Stimulated activated CD8-positive, alpha-beta memory T cell treated with anti-CD3 and anti-CD28 coated beads, Interleukin-12 subunit alpha, Interleukin-12 subunit beta, amount 100 ng/mL, for 24 hours (primary cell): Measurements from ENCODE around the gene RTCA.
"Not testable (repeated sequence)": the region's sequence is repeated elsewhere in the genome, so short reads cannot be mapped to it uniquely, and the experiment has no call there.

Experiments
- DNase-seq: peaks from one replicate; pipeline ENCODE4 v3.0.0-alpha.2; 2020; ENCODE audit errors: extremely low read depth

Gene RTCA

DNA sequence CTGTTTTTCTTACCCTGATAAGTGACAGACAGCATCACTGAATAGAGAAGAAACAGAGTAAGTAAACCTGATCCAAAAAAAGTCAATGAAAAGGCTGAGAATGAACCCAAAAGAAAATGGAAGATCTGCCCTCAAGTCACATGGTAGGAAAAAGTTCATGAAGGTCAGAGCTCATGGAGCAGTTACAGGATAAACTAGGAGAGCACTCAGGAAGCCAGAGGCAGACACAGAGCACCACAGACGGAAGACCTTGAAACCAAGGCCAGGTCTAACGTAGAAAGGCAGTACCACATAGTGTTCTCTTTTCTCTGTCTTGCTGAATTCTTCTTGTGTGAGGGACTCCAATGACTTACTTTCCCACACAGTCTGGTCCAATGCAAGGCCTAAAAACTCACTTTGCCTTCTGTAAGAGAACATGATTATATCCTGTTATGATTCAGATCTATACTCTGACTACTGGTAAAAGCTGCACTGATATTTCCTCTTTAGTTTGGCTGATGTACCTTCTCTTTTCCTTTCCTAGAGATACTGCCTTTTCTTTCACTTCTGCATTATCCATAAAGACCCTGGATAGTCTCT, 40.8 kb downstream of the RTCA start:
- no peak for DNase-seq

DNA sequence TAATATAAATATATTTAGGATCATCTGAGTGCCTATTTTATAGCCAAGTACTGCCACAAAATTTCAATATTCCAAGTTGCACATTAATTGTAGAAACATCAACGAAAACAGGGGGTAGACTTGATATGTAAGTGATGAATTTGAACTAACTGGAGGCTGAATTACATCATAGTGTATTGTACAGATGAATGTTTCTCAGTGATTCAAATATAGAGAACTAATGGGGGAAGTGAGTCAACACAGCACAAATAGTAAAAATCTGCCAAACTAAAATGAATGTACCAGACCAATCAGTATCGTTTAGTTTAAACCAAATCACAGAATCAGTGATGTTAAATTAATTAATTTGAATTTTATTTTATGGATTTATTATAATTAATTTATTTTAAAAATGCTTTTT, 42.8 kb downstream of the RTCA start:
- DNase-seq: no peak

DNA sequence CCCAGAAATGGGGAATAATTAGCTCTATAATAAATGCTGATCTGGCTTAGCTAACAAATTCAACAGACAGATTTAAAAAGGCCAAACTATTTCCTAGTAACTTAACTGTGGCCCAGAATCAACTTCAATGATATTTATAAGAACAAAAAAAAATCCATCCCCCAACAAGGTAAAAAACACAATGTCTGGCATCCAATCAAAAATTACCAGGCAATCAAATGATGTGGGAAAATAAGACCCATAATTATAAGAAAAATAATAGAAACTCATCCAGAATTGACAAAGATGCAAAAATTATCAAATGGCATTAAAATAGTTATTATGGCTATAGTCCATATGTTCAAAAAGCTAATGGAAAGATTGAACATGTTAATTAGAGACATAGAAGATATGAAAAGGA, 43.8 kb downstream of the RTCA start:
- no peak for DNase-seq

DNA sequence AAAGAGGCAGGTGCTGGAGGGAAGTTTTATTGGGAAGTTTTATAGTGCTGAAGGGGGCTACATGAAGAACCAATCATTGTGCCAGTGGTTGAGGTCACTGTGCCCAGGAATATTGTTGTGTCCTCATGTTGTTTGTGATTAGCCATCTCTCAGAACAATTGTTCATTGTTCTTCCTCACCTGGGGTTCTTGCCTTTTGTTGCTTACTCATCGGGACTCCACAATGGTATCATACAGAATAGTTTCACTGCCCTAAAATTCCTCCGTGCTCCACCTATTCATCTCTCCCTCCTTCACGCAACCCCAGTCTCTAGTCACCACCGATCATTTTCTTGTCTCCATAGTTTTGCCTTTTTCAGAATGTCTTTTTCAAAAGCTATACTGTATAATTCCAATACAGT, 47.4 kb downstream of the RTCA start:
- no peak for DNase-seq

DNA sequence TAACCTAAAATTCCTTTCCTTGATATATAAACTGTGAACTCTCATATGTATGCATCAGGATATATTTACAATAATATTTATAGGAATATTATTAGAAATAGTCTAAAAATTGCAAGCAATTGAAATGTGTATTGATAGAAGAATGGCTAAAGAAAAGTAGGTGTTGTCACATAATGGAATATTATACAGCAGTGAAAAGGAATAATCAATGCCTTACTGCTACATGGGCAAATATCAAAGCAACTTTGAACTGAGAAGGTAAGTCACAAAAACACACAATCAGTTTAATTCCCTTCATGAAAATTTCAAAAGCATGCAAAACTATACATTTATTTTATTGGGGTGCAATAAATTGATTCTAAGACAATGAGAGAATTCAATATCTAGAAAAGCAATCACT, 50.6 kb downstream of the RTCA start:
- no peak for DNase-seq

DNA sequence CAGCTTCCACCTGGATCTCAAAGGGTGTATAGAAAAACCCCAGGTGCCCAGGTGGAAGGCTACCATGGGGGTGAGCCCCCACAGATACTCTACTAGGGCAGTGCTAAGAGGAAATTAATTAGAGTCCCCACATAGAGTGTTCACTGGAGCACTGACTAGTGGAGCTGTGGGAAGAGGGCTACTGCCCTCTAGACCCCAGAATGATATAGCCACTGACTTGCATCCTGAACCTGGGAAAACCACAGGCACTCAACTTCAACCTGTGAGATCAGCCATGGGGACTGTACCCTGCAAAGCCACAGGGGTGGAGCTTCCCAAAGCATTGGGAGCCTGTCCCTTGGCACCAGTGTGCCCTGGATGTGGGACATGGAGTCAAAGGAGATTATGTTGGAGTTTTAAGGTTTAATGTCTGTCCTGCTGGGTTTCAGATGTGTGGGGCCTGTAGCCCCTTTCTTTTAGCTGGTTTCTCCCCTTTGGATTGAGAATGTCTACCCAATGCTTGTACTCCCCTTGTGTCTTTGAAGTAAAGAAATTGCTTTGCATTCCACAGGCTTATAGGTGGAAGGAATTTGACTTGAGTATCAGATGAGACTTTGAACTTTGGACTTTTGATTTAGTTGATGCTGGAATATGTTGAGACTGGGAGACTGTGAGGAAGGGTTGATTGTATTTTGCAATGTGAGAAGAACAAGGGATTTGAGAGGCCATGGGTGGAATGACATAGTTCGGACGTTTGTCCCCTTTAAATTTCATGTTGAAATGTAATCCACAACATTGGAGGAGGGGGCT, 54.5 kb downstream of the RTCA start:
- no peak for DNase-seq

DNA sequence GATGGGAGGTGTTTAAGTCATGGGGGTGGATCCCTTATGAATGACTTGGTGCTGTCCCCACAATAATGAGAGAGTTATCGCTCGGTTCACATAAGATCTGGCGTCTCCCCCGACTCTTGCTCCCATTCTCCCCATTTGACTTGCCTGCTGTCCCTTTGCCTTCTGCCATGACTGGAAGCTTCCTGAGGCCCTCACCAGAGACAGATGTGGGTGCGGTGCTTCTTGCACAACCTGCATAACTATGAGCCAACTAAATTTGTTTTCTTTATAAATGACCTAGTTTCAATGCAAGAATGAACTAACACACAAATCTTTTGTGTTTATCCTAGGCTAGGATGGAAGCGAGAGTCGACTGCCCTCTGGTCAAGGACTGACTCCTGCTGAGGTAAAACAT, 55.1 kb downstream of the RTCA start:
- DNase-seq: no peak

DNA sequence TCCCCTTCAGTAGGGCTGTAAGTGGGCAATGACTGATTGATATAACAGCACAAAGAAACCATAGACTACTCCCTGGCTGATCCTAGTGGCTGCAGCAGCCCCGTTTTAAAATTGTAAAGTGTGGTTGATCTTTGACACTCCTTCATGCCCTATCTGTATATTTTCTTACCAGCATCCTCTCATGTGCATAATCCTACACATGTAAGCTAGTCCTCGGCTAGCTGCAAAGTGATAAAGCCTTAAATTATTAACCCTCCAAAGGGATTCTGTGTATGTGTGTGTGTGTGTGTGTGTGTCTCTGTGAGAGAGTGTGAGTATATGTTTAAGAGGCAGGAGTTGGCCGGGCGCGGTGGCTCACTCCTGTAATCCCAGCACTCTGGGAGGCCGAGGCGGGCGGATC, 55.5 kb downstream of the RTCA start:
- DNase-seq: no peak

DNA sequence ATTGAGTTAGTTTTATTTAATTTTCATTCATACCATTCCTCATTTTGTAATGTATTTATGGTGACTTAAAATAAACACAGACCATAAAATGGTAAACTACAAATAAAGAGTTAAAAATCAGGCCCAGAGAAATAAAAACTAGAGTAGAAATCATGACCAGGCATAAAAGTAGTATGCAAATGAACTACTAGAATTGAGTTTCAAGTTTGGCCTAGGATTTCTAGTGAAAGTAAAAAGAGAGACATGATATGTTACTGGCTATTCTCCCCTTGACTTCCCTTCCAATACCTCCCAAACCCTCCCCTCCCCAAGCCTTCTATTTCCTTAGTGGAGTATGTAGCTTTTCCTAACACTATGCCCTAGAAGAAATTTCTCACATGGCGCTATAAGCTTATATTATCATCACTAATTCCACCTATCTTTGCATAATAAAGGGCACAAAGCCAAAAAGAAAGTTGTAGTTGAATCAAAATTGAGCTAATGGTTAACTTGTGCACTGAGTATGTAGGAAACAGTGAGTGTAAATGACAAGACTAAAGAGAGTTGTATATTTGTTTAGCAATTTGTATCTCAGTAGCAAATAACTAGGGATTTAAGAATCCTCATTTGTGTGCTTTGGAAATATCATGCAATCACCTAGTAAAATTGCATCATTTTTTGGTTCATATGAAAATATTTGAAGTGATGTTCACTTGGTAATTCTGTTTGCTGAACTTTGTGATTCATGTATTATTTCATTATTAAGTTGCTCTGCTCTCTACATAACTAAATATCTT, 56.6 kb downstream of the RTCA start:
- DNase-seq: no peak

DNA sequence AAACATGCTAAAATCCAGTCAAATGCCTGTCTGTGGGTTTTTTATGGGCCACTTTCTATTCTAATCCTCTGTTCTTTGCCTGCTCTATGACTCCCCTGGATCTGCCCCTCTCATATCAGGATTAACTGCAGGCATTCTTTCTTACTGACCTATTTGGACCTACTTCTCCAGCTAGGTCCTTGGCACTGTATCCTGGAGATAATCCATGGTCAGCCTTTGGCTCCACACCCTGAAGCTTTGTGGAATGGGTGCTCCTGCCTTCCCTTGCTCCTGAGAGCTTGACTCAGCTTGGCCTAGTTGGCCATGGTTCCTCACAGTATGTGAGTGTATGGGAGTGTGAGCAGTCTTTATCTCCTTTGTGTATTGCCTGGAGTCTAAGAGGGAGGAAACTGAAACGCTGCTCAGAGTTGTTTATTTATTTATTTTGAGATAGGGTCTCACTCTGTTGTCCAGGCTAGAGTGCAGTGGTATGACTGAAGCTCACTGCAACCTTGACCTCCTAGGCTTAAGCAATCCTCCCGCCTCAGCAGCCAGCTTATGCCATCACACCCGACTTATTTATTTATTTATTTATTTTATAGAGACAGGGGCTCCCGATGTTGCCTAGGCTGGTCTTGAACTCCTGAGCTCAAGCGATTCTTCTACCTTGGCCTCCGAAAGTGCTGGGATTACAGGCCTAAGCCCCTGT, 57.5 kb downstream of the RTCA start:
- no peak for DNase-seq

DNA sequence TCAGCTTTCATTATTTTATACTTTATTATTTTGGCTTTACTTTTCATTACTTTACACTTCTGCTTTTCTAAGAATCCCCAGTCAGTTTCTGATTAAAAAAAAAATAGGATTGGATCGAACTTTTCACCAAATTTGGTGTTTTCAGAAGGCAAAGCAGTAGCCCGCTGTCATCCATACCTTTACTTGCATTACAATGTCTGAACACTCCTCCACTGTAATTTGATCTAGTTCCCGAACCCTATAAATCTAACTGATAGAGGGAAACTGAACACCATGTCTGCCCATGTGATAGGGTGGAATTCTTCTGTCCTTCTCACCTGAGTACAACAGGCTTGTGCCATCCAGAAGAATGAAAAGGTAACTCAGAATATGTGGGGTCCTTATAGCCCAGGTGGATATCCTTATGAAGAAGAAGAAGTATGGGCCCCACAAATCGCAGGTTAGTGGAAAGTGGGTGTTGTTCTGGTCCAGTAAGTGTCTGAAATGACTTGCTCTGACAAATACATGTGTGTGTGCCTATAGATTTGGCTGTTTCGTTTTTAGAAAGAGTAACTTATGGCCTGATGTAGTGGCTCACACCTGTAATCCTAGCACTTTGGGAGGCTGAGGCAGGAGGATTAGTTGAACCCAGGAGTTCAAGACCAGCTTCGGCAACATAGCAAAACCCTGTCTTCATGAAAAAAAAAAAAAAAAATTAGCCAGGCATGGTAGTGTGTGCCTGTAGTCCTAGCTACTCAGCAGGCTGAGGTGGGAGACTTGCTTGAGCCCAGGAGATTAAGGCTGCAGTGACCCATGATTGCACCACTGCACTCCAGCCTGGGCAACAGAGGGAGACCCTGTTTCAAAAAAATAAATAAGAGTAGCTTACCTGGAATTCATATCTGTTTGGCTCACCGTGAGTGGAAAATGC, 59.7 kb downstream of the RTCA start:
- no peak for DNase-seq

DNA sequence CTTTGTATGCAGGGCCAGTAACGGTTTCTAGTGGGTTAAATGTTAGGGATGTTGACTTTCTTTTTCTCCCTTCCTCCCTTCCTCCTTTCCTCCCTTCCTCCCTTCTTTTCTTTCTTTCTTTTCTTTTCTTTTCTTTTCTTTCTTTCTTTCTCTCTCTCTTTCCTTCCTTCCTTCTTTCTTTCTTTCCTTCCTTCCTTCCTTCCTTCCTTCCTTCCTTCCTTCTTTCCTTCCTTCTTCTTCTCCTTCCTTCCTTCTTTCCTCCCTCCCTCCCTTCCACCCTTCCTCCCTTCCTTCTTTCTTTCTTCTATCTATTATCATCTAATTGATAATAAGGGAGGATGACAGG, 60.3 kb downstream of the RTCA start:
- not testable (repeated sequence) for DNase-seq

DNA sequence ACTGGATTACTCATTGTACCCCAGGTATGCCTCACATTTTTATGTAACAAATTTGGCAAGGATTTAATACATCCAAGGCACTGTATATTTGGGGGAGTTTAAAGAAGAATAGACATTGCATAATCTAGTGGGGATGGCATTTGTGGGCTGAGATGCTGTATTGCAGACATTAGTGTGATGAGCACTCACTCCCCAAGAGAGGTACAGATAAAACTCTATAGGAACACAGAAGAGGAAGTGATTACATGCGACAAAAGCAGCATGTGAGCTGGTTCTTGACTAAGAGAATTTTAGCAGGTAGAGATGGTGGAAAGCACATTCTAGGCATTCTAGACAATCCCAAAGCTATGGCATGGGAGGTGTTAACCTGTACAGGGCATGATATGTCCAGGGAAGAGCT, 62.1 kb downstream of the RTCA start:
- no peak for DNase-seq

DNA sequence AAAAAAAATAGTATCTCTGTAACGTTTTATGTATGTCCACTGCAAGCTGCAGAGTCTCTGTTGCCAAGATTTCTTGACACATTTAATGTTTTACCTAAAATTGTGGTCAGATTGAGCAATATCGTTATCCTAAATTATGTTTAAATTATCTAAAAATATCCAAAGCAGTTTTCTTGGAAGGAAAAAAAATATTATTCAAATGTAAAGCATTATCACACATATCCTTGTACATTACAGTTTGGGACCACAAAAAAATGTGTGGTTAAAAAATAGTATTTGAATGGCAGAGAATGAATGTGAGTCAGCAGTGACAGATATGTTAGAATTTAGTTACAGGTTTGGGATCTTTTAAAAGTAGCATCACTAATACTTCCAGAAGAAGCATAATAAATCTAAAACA, 65.1 kb downstream of the RTCA start:
- DNase-seq: not testable (repeated sequence)

DNA sequence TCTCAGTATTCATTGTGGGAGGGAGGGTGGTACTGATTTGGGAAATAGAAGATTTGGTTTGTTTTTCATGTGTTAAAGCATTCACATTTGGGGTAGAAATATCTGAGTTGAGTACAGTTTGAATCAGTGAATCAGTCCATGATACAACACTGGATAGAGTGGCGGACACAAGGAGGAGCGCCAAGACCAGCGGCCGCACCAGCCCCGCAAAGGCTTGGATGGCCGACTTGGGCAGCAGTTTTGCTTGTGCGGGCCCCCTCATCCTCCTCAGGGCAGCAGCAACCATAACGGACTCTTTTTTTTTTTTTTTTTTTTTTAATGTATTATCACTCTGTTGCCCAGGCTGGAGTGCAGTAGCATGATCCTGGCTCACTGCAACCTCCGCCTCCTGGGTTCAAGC, 66.3 kb downstream of the RTCA start:
- no peak for DNase-seq

DNA sequence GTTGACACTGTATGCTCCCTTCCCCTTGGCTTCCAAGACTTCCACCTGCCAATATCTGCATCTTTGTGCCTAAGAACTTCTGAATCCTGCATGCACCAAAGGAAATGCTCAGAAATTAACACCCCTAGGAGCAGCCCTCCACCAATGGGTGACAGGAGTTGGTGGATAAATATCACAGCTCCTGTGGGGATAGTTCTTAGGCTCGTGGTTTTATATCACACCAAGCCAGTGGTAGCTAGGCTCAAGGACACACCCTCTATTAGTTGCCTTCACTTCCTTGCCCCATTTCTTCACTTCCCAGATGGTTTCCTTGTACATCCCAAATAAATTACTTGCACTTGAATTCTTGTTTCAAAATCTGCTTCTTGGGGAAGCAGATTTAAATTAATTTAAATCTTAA, 69.4 kb downstream of the RTCA start:
- no peak for DNase-seq

DNA sequence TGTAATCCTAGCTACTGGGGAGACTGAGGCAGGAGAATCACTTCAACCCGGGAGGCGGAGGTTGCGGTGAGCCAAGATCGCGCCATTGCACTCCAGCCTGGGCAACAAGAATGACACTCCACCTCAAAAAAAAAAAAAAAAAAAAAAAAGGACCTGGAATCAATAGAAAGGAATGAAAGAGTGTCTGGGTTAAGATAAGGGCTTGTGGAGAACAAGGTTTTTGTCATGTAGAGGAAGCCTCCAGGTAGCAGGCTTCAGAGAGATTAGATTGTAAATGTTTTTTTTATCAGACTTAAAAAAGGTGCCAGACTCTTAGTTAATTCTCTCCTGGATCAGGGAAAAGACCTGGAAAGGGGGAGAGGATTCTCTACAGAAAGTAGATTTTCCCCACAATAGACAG, 71.9 kb downstream of the RTCA start:
- DNase-seq: not testable (repeated sequence)

DNA sequence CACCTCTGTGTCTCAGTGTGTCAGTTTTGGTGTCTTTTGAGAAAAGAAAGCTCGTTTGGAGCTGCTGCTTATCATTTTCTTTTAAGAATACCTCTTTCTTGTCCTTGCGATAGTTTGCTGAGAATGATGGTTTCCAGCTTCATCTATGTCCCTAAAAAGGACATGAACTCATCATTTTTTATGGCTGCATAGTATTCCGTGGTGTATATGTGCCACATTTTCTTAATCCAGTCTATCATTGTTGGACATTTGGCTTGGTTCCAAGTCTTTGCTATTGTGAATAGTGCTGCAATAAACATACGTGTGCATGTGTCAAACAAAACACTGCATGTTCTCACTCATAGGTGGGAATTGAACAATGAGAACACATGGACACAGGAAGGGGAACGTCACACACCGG, 73.7 kb downstream of the RTCA start:
- DNase-seq: not testable (repeated sequence)

DNA sequence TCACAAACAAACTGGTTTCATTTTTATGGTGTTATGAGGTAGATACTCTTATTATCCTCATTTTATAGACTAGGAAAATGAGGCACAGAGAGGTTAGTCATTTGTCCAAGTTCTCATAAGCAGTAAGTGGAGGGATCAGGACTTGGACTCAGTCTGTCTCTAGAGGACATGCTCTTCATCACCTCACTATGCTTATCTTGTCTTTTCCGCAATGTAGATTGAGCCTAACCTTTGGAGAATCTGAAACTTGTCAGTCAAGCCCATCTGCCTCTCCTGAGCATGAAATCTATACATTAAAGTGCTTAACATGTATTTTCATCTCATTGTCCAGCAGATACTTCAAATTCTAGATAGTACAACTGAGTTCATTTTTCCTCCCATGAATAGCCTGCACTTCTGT, 74.5 kb downstream of the RTCA start:
- DNase-seq: no peak

DNA sequence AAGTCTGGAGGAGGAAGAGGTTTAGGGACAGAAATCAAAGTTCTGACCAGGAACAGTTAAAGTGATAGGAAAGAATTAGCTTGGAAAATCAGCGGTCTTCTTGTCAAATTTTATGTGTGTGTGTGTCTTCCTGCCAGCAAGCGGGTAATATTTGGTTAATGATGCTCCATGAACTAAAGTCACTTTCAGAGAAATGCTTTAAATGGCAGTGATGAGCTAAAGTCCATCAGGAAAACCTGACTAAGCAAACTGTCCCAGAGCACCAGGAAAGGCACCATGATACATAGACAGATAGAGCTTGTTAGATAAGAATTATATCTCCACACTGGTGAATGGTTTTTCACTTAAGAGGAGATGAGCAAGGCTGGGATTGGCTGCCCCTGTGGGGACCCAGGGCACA, 76.3 kb downstream of the RTCA start:
- no peak for DNase-seq
